ENCODE results near the gene ZDHHC21.

Gene ZDHHC21, protein sequence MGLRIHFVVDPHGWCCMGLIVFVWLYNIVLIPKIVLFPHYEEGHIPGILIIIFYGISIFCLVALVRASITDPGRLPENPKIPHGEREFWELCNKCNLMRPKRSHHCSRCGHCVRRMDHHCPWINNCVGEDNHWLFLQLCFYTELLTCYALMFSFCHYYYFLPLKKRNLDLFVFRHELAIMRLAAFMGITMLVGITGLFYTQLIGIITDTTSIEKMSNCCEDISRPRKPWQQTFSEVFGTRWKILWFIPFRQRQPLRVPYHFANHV

DNA sequence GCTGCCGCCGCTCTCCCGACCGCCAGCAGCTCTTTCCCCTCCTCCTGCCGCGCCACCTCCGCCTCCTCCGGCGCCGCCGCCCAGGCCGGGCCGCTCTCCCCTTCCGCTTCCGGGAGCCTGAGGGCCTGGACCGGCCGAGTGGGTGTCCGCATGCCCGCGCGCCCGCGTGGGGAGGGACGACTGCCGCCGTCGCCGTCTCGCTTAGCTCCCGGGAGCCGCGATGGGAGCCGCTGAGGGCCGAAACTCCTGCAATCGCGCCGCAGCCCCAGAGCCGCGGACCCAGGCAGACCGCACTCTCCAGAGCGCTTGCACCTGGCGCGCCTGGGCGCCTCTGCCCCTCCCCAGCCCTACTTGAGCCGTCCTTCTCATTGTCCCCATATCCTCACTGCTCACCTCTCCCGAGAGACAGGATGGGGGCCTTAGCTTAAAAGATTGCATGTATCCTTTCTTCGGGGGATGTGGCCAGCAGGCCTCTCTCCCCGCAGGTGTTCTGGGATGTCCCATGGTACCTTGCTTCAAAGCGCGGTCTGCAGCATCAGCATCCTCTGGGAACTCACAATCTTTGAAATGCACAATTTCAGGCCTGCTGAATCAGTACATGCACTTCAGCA, at the start of gene ZDHHC21:
TSS of gene ZDHHC21 (minus strand) at position 182 of the 611 bp plus-strand sequence. CDS start 19,092 bp downstream, outside the sequence.
- peak within 1 kb of the TSS; percentile 83 for H3K4me3 ChIP-seq (ENCODE audit: low read depth, low read length)
- DNase-seq (ENCODE audit: low read depth): peak; percentile 48
- TF ChIP-seq, protein P1, sequence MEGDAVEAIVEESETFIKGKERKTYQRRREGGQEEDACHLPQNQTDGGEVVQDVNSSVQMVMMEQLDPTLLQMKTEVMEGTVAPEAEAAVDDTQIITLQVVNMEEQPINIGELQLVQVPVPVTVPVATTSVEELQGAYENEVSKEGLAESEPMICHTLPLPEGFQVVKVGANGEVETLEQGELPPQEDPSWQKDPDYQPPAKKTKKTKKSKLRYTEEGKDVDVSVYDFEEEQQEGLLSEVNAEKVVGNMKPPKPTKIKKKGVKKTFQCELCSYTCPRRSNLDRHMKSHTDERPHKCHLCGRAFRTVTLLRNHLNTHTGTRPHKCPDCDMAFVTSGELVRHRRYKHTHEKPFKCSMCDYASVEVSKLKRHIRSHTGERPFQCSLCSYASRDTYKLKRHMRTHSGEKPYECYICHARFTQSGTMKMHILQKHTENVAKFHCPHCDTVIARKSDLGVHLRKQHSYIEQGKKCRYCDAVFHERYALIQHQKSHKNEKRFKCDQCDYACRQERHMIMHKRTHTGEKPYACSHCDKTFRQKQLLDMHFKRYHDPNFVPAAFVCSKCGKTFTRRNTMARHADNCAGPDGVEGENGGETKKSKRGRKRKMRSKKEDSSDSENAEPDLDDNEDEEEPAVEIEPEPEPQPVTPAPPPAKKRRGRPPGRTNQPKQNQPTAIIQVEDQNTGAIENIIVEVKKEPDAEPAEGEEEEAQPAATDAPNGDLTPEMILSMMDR (conservative IDR thresholded peaks at IDR 0.05; ENCODE audit: low read depth, low read length): no peak

DNA sequence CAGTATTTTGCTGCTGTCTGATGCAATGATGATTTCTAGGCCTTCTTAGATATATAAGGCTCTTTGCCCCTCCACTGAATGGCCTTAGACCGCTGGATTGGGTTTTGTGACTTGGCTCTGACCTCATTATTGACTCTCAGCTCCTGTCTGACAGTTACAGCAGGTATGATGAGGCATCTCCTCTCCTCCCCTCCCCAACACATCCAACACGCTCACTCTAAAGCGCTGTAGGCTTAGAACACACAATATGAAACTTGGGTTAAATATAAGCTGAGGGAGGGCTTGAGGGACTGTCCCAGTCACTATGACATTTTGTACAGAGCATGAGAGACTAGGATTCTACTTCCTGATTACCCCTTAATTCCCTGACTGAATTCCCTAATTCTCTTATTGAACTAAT, 48.1 kb upstream of the ZDHHC21 start:
- no peak for DNase-seq (ENCODE audit: low read depth)
- TF ChIP-seq, protein P1 (conservative IDR thresholded peaks at IDR 0.05; ENCODE audit: low read depth, low read length): no peak
- no peak overlapping the region for H3K4me3 ChIP-seq (ENCODE audit: low read depth, low read length)

DNA sequence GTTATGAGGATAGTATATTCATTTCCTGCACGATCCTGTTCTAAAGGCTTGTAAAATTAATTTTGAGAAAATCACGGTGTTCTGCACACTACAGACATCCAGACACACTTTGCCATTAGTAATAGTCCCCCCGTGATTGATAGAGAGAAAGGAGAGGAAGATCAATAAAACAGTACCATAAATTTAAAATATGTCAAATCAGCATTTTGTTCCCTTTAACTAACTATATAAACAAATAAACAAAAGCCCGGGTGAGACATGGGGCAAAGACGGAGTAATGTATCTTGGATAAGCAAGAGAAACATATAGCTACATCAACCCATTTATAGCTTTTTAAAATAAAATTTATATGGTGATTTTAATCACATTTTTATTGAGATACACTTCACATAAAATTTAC, 39.9 kb upstream of the ZDHHC21 start:
- no peak for DNase-seq (ENCODE audit: low read depth)
- H3K4me3 ChIP-seq (ENCODE audit: low read depth, low read length): no peak overlapping the region
- TF ChIP-seq, protein P1 (conservative IDR thresholded peaks at IDR 0.05; ENCODE audit: low read depth, low read length): no peak

DNA sequence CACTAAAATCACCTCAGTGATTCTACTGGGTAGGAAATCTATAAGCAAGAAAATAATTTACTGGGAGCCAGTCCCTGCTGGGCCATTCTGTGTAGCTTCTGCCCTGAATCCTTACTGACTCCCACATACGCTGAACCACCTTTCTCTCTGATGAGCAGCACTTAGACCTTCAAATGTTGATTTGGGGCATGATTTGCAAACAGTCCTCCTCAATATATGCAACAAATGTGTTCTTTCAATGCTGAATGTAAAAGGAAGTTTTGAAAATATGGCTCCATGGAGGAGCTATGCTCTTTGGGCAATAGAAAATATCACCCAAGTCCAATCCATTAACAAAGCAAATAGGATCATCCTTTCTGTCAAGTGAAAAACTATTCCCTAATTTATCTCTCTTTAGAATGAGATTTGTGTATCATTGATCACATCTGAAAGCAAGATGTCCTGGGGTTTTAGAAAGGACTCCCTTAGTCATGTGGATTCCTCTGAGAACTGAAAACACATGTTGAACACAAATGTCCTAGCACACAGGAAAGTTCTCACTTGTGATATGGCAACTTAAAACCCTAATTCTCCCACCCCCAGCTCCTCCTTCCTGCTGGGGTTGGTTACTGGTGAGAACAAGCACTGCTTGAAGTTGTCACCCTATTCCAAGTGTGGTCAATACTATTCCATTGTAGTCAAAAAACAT, 38.2 kb upstream of the ZDHHC21 start:
- TF ChIP-seq, protein P1 (conservative IDR thresholded peaks at IDR 0.05; ENCODE audit: low read depth, low read length): no peak
- DNase-seq (ENCODE audit: low read depth): no peak
- no peak overlapping the region for H3K4me3 ChIP-seq (ENCODE audit: low read depth, low read length)

DNA sequence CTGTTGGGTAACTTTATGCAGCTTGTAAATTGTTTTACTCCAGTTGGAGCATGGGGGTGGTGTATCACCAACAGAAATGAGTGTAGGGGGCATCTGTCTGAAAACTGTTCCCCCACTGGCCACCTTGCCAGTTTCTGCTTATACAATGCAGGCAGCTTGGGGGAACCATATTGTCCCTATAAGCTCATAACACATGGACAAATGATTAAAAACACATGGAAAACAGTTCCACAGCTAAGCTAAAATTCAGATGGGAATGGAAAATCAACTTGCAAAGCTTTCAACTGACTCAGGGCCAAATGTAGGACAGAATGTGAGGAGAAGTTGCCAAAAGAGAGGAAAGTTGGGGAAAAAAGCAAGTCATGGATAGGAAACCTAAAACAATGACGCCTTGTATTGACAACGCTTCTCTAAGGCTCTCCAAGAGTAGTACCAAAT, 37.2 kb upstream of the ZDHHC21 start:
- no peak overlapping the region for H3K4me3 ChIP-seq (ENCODE audit: low read depth, low read length)
- DNase-seq (ENCODE audit: low read depth): no peak
- TF ChIP-seq, protein P1 (conservative IDR thresholded peaks at IDR 0.05; ENCODE audit: low read depth, low read length): no peak

DNA sequence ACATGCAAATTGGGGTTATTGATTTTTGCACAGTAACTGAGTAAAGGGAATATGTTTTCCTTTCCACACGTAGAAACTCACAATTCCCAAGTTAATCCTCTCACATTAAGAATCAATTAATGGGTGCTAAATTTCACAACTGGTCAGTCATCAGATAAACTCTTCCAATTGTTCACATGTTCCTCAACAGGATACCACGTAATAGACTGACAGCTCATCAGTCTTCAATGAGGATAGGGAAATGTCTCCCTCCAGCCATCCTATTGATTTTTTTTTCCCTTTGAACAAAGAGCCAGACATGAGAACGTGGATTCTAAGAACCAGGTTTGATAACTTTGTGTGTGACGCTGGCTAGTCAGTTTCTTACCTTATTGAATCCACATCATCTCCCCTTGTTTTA, 30.1 kb upstream of the ZDHHC21 start:
- no peak overlapping the region for H3K4me3 ChIP-seq (ENCODE audit: low read depth, low read length)
- TF ChIP-seq, protein P1 (conservative IDR thresholded peaks at IDR 0.05; ENCODE audit: low read depth, low read length): no peak
- no peak for DNase-seq (ENCODE audit: low read depth)
